HG03196 (cell line): ENCODE measurements around the gene OR2A42.
"Not testable (repeated sequence)": the region's sequence is repeated elsewhere in the genome, so short reads cannot be mapped to it uniquely, and the experiment has no call there.

Source experiments
- ATAC-seq: cut with Tn5 transposase; IDR thresholded peaks from one replicate; pipeline ENCODE4 v1.9.1; 2021; ENCODE audit not compliant: unreplicated experiment

The OR2A42 gene

DNA sequence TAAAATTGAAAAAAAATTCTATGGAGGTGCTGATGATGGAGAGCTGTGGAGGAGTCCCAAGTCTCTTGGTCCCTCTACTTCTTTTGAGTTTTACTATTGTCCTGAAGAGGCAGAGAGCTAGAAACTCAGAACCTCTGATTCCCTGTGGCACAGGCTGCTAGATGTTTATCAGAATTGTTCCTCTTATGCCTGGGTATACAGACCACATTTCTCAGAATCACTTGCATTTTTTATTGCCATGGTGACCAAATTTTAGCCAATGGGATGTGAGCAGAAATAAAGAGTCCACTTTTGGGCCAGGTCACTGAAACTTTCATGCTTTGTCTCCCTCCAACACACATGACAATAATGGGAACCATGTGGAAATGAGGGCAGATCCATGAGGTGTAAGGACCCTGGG lies 15.7 kb downstream of the OR2A42 start:
- ATAC-seq = not testable (repeated sequence)

DNA sequence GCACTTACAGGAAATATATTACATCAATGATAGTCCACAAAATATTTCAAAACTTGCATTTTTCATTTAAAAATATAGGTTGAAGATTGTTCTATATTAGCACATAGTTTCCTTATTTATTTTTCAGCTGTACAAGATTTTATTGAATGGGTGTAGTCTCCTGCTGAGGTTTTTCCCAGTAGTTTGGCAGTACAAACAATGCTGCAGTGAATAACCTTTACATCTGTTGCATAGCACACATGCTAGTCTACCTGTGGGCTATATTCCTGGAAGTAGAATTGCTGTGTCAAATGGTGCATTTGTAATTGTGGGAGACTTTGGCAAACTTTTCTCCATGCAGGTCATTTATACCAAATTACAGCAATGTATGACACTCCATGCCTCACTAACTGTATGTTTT lies 18.9 kb downstream of the OR2A42 start:
- ATAC-seq = not testable (repeated sequence)

- not testable (repeated sequence) for ATAC-seq
Measured at GRCh38 chr7:144219149-144219548, 20.3 kb downstream of the OR2A42 start.

DNA sequence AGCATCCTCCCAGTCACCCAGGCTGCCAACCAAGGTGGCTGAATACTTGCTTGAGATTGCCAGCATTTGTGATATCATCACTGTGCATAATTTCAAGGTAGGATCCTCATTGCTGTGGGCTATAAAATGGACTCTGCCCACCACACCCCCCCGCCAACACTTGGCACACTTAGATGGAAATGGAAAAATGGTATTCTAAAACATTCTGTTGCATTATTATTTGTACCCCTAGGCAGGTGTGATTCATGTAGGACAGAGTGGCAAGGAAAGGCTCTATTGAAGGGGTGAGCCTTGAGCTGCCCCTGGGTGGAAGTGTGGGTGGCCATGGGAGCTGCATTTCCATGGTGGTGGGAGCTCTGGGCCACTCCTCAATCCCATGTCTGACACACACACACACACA lies 20.8 kb downstream of the OR2A42 start:
- ATAC-seq = not testable (repeated sequence)

DNA sequence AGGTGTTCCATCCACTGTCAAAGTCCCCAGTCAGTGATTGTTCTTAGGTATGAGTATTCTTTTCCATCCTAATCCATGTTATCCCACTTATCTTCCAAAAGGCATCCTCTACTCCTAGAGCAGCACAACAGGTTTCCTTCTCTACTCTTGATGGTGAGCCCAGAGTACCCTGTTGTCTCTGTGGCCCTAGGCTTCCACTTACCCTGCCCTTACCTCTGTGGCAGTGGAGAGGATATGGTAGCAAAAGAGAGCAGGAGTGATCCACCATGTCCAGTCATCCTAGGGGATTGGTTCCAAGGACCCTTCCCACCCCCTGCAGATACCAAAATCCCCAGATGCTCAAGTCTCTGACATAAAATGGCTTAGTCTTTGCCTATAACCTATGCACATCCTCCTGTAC lies 22.2 kb downstream of the OR2A42 start:
- not testable (repeated sequence) for ATAC-seq

DNA sequence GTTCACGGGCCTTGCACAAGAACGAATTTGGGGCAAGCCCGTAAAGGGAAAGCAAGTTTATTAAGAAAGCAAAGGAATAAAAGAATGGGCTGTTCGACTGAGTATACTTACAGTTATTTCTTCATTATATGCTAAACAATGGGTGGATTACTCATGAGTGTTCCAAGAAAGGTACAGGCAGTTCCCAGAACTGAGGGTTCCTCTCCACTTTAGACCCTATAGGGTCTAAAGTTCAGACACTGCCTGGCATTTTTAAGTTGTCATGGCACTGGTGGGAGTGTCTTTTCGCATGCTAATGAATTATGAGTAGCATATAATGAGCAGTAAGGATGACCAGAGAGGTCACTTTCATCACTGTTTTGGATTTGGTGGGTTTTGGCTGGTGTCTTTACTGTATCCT lies 34.1 kb downstream of the OR2A42 start:
- not testable (repeated sequence) for ATAC-seq

GRCh38 chr7:144203086-144203485 lies 36.3 kb downstream of the OR2A42 start:
- not testable (repeated sequence) for ATAC-seq

DNA sequence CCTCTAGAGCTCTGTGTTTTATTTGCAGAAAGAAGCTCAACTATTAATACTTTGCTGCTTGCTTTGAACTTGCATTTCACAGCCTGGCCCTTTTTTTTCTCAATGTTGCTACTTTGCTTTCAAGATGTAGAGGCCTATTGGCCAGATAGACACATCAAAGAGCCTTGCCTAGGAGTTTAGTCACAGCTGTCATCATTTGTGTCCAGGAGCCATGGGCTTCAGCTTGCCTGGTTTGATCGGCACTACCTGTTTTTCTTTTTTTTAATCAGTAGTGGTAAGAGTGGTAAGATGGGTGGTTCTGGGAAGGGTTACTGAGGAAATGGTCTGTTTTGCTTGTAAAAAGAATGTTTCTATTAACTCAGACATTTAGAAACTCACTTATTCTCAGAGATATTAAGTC lies 37.4 kb downstream of the OR2A42 start:
- peak; percentile 27 for ATAC-seq

- not testable (repeated sequence) for ATAC-seq
Measured at GRCh38 chr7:144198934-144199333, 40.5 kb downstream of the OR2A42 start.

DNA sequence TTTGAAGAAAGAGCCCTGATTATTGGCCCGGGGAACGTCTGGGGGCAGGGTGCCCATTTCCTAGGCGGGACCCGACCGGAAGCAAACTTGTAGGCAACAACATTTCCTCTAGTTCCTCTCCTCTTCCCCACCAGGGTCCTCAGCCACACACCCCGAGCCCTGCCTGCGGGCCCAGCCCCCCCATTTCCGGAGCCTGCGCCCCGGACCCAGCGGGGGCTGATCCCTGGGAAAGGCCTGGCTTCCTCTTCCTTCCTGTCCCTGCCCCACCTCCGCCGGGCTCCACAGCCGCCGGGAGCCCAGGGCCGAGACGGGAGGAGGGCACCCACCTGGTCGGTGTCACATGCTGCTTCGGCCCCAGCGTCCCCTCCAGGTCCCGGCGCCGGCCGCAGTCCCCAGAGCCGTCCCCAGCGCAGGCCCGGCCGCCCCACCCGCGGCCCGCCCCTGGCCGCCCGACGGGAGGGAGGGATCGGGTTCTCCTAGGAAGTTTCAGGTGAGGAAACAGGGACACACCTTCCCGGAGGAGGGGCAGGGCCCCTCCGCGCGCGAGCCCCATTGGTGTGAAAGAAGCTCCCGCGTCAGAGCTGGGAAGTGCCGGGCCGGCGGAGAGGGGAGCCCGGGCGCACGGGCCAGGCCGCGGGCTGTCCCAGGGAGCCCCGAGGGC lies 44.1 kb downstream of the OR2A42 start, which contains the start of gene ARHGEF35:
TSS of gene ARHGEF35 (minus strand) at position 622 of the 661 bp plus-strand sequence. CDS start 7,450 bp downstream, outside the sequence.
- ATAC-seq = peak; percentile 71

GRCh38 chr7:144194453-144194852 lies 45.0 kb downstream of the OR2A42 start:
- not testable (repeated sequence) for ATAC-seq

- ATAC-seq = not testable (repeated sequence)
Measured at GRCh38 chr7:144193782-144194181, 45.6 kb downstream of the OR2A42 start.

GRCh38 chr7:144188578-144189171 lies 50.7 kb downstream of the OR2A42 start:
- ATAC-seq = not testable (repeated sequence)

- ATAC-seq = not testable (repeated sequence)
Measured at GRCh38 chr7:144187848-144188247, 51.6 kb downstream of the OR2A42 start.

DNA sequence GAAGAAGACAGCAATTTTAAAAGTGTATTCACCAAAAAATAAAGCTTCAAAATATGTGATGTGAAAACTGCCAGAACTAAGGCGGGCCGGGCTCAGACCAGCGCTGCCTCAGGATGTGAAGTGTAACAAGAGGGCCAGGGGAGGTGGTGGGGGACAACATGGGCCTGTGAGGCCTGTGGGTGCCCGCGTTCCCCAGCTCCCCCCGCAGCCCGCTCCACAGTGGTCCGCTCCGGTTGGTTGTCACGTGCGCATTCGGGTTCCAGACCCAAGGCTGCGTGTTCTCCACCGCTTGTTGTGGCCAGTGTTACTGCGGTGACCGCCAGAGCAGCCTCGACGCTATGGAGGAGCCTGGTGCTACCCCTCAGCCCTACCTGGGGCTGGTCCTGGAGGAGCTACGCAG lies 56.2 kb downstream of the OR2A42 start, which contains the start of gene CTAGE4:
TSS of gene CTAGE4 (plus strand) at position 301 of the 400 bp plus-strand sequence. CDS start at position 339, 38 bp downstream.
- ATAC-seq = not testable (repeated sequence)

DNA sequence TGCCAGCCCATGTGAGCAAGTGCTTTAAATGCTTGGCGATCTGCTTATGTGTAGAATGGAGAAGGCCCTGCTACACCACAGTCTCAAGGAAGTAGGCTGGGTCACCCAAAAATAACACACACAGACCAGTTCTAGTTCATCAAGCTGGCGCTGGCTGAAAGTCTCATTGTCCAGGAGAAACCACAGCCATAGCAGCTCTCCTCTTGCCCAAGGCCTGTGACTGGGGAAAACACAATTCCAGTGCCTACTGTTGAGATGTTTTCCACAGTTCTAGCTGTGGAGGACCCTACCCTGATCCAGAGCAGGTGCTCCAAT lies 60.3 kb downstream of the OR2A42 start:
- ATAC-seq = not testable (repeated sequence)

DNA sequence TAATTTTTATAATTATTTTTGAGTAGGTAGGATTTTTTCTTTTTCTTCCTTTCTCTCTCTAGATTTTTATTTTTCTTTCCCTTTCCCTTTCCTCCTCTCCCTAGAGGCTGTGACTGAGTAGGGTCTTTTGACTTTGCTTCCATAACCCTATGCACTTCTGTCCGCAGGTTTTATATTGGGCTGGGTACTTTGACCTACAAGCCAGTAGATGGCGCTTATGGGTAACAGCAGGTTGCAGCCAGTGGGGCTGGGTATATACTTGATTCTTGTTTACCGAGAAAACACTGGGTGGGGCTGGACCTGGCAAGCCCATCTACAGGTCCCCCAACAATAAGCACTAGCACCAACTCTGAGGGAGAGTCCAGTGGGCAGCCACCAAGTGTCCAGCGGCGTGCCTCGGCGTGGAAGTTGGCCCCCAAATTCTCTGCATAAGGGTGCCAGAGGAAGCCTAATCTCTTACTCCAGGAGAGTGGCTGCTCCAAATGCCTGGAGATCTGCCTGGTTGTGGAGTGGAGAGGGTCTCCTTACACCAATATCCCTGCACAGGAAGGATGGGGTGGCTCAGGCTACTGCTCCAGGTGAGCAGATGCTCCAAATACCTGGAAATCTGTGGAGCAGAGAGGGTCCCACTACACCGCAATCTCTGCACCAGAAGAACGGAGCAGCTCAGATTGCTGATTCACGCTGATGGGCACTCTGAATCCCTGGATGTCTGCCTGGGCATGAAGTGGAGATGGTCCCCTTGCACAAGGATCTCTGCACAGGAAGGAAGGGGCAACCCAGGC lies 60.8 kb downstream of the OR2A42 start:
- peak; percentile 91 for ATAC-seq
